GM12872 (cell line): ENCODE measurements around the gene CALHM4.

Experiments
- CTCF ChIP-seq: IDR thresholded peaks from 3 replicates; pipeline ENCODE4 v1.5.1; 2011; ENCODE audit warnings: low read depth, mild to moderate bottlenecking, low read length, moderate library complexity; ENCODE audit not compliant: insufficient read depth

CALHM4 gene

GRCh38 chr6:116560130-116560529 lies 6.6 kb downstream of the CALHM4 start:
- no peak for TF ChIP-seq CTCF

GRCh38 chr6:116561377-116562018 lies 7.9 kb downstream of the CALHM4 start:
- TF ChIP-seq CTCF, result peak; percentile 90

- TF ChIP-seq CTCF, result no peak
Observed at GRCh38 chr6:116562019-116562403, 8.5 kb downstream of the CALHM4 start.

GRCh38 chr6:116562614-116563013 lies 9.1 kb downstream of the CALHM4 start:
- no peak for TF ChIP-seq CTCF

GRCh38 chr6:116563830-116564229 lies 10.3 kb downstream of the CALHM4 start:
- no peak for TF ChIP-seq CTCF

GRCh38 chr6:116564311-116564710 lies 10.8 kb downstream of the CALHM4 start:
- TF ChIP-seq CTCF, result no peak

- TF ChIP-seq CTCF, result no peak
Observed at GRCh38 chr6:116564921-116565872, 11.6 kb downstream of the CALHM4 start.
